GM19351 (cell line): ENCODE results near the gene GPER1.
"Not testable (repeated sequence)": the region's sequence is repeated elsewhere in the genome, so short reads cannot be mapped to it uniquely, and the experiment has no call there.

Experiments used
- ATAC-seq: cut with Tn5 transposase; IDR thresholded peaks from one replicate; pipeline ENCODE4 v1.9.1; 2021; ENCODE audit warnings: mild to moderate bottlenecking, moderate library complexity; ENCODE audit not compliant: unreplicated experiment

Gene GPER1

DNA sequence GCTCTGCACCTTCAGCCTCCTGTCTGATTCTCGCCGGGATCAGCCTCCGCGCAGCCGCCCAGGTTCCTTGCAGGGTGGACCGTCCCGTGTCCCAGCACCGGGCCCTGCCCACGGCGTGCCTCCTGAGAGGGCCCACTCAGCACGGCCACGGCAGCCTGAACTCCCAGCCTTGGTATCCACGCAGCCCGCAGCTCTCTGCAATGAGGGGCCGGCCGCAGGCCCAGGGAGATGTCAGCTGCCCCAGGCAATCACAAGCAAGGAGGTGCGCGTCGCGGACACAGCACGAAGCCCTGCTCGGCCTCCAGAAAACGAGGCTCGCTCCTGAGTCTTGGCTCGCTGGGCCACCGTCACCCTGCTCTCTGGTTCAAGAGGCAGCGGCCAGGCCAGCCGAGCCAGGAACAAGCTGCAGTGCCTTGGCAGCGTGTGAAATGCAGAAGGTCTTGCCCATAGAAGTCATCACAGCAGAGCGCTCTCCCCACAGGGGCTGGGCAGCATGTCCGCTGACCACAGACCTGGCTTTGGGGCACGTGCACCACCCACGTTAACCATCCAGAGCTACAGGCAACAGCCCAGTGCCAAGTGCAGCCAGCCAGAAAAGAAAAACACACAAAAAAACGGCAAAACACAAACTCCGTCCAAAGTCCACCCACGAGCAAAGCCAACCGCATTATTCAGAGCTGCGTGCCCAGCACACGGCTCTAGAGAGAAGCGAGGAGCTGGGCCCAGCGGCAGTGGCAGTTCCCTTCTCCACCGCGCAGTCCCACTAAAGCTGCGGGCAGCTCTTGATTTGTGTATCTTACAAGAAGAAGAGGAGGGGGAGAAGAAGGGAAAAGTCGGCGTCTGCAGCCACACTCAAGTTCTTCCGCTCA, 13.9 kb downstream of the GPER1 start:
- ATAC-seq = no peak

DNA sequence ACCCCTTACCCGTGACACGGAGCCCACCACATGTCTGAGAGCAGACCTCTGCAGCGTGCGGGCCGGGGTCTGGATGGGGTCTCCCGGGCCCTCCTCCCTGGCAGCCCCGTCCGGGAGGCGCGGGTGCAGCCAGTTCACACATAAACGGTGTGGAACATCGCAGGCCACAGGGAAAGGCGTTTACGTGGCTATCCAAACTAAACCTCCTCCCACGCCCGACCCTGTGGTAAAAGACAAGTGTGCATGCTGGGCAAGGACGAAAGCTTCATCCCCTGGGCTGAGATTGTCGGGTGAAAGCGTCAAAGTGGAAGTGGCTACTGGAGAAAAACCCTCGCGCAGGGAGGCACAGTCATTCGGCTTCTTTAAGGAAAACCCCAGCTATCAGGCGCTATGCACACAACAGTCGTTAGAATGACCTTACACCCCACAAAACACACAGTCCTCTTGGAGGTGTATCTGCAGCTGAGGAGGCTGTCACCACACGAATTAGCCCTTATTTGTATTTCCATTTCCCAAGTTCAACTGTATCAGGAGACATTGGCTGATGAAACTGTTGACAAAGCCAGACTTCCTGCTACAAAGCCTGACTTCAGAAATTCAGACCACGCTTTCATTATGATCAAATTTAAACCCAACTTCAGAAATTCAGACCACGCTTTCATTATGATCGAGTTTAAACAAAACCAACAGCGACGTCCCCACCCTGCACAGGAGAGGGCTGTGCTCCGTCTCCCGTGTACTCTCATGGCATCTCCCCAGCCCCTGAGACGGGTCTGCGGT, 15.3 kb downstream of the GPER1 start:
- peak; percentile 54 for ATAC-seq

DNA sequence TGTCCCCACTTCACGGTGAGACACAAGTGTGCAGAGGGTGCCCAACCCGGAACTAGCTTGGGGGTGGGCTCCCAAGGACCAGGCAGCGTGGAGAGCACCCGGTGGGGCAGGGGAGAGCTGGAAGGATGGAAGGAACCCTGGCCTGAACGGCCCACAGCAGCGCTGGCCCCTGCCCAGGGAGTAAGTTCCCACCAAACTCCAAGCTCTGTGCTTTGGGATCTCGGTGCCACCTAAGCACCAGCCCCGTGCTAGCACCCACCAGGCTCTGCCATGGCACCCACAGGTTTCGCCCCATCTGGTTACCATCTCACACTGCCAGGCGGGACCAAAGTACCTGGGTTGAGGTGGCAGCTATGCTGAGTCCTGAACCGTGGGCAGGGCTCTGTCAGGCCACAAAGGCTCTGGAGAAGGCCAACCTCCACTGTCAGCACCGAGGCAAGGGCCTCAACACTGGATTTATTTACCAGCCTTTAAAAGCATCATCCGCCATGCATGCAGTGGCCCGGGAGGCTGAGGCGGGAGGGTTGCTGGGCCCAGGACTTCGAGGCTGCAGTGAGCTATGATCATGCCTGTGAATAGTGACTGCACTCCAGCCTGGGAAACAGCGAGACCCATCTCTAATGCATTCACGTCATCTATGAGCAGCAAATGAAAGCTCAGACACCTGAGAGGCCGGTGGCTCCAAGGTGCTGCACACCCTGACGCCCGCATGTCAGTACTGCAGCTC, 16.0 kb downstream of the GPER1 start:
- peak; percentile 12 for ATAC-seq

DNA sequence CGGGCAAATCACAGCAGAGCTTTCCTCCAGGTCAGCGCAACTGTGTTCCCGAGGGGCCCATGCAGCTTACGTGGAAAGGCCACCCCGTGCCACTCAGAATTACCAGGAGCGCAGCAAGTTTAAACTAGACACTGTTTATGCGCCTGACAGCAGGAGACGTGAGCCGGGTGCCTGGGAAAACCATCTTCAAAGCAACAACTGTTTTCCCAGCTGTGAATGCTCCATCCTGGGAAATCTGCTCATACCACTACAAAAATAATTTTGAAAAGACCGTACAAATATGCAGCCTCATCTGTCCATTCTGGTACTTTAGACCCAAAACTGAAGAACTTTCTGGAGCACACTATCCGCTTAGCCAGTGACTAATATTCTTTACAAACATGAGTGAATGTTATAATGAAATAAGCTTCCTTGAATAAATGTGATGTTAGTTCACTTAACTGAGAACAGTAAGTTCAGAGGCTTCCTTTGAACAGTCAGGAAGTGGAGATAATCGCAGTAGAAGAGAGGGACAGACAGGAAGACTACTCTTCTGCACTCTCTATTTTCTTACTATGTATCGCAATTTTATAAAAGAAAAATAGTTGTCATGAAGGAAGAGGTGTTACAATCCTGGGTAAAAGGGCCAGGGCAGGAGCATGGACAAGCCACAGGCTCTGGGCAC, 16.7 kb downstream of the GPER1 start:
- no peak for ATAC-seq

DNA sequence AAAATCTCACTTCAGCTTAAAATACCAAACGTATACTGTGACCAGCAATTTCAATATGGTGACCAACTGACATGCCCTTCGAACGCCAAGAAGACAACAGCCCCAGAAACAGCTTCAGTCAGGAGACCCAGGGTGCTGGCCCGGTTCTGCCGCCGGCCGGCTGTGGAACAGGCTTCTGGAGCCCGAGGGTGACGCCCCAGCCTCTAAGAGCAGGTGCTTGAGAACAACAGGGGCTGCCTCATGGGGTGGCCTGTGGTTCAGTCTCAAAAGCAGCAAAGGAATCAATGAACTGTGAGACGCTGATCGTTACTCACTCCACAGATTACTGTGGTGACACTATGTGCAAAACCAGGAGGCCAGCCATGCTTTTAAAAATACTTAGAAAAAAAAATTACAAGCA, 17.3 kb downstream of the GPER1 start:
- ATAC-seq = peak; percentile 52

DNA sequence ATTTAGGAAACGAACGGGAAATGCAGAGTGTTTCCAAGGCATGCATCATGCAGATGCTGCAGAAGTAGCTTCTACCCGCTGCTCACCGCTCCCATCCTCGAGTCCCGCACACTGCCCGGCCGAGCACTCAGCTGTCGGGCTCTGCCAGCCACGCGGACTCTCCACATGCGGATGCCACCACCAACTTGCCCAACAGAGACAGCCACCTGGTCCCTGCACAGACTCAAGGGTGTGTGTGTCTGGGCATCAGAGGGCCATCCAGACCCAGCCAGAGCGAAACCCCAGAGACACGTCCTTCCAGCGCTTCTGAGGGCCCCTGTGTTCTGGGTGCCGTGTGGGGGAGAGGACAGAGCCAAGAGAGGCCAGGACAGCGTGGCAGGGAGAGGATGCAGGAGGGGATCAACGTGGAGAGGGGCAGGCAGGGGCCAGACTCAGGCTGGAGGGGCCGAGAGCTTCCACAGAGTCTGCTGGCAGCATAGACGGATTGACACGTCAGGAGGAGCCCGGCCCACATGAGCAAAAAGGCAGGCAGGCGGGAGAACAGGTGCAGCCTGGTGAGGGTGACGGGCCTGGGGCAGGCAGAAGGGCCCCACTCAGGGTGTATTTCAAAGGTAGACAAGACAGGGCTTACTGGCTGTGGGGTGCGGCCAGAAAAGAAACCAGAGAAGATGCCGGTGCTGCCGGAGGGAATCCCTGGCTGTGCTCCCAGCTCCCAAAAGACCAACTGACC, 18.3 kb downstream of the GPER1 start:
- no peak for ATAC-seq

DNA sequence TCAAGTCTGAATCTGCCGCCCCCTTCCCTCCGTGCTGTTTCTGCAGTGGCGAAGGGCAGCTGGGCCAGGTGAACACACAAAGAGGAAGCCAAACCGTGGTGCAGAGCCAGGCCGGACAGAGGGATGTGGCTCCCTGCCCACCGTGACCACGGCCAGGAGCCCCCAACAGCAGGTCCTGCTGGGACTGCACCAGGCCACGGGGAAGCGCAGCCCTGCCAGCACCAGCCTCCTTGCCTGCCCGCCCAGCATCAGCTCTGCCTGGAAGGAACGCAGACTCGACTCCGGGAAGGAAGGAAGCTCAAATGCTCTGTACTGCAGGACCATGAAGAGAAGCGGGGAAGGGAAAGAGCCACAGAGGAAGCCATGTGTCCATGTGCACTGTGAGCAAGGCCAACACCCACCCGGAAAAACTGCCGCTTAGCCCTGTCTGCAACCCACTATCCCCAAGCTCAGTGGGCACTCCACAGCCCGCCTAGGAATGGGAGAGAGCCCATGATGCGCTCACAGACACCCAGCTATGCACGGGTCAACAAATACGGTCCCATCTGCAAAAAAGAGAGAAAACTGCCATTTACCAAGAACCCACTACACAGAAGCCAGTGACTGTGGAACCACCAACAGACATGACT, 19.0 kb downstream of the GPER1 start:
- ATAC-seq = no peak

DNA sequence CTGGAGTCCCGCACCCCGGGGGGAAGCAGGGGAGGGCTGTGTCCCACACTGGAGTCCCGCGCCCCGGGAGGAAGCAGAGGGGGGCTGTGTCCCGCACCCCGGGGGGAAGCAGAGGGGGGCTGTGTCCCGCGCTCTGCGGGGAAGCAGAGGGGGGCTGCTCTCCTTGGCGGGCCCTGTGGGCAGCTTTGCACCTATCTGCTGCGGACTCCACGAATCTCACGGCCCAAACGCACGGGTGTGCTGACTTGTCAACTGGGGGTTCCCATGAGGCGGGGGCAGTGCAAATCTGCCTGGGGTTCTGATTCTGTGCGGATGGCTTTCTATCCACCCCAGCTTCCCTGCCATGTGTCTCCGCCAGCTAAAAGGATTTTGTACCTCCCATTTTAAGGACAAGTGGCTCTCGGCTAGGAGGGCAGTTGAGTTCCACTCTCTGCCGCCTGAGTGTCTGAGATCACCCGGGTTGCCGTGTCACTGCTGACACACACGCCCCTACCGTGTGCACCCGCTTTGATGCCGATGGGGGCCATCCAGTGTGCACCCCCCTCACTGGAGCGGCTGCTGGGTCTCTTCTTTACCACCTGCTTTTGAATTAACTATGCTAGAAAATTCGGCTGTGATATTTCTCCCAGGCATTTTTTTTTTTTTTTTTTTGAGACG, 20.5 kb downstream of the GPER1 start:
- ATAC-seq = no peak

DNA sequence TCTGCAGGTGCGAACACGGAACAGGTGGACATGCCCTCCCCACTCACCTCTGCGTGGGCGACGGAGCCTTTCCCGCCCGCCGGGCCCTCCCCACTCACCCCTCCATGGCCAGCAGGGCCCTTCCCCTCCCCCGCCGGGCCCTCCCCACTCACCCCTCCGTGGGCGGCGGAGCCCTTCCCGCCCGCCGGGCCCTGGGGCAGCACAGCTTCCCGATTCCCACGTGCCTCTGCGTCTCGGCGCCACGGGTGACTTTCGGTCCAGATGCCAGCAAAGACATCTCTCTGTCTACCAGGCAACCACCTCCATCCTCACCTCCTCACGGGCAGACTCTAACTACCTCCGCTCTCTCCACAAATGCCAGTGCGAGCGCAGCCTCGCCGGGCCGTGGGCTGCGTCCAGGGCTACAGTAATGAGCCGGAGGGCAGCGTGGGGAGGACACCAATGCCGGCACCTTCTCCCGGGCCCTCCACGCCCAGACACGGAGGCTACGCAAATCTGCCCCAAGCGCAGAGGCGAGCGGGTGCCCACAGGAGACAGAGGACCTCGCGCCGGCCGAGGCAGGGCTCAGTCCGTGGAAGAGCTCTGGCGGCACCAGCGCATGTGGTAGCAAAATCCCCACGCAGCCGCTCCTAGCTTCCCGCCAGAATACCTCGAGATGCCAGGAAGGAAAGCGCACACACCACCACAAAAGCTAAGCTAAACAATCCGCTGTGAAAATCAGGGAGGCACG, 21.8 kb downstream of the GPER1 start:
- ATAC-seq = no peak

DNA sequence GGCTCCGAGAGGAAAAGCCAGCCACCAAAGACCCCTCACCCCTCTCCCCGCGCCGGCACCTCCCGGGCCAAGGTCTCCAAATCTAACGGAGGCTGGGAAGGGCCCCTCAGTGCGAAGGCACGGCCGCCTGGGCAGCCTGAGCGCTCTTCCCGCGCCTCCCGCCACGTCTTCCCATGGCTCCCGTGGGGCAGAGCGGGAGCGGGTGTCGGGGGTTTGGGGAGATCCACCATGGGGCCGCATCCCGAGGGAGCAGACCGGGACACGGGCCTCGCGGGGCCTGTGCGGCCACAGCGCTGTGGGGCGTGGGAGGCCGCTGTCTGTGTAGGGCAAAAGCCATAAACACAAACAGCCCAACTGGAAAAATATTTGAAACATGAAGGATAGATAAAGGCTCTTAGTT, 22.4 kb downstream of the GPER1 start:
- no peak for ATAC-seq

DNA sequence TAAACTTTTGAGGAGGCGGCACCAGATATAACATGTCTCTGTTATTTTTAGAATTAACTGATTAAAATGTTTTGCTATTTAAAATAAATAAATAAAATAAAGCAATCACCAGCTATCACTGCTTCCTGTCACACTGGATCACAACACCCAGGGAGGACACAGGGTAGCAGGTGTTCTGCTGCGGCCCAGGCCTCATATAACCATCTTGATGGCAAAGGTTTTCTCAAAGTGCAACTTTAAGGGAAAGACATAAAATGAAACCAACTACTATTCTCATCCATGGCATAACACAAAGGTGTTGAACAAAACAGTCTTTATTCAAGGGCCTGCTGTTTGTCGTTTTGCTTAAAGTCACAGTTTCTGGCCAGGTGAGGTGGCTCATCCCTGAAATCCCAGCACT, 23.2 kb downstream of the GPER1 start:
- ATAC-seq = no peak

DNA sequence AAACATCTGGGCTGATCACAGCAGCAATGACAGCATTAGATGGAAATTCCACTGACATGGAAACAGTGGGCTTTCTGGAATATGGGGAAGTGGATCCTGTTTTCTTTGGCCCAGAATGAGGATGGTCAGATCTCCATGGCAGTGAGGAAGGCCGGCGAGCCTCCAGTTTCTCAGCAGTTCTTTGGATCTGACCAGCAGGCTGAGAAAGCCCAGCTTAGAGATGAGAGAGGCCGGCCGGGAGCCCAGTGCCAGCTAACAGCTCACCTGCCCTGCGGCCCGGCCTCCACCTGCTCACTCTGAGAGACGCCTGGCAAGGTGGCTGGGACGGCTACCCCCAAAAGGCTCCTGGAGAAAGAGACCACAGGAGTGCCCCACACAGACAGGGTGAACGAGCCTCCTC, 24.2 kb downstream of the GPER1 start:
- no peak for ATAC-seq

DNA sequence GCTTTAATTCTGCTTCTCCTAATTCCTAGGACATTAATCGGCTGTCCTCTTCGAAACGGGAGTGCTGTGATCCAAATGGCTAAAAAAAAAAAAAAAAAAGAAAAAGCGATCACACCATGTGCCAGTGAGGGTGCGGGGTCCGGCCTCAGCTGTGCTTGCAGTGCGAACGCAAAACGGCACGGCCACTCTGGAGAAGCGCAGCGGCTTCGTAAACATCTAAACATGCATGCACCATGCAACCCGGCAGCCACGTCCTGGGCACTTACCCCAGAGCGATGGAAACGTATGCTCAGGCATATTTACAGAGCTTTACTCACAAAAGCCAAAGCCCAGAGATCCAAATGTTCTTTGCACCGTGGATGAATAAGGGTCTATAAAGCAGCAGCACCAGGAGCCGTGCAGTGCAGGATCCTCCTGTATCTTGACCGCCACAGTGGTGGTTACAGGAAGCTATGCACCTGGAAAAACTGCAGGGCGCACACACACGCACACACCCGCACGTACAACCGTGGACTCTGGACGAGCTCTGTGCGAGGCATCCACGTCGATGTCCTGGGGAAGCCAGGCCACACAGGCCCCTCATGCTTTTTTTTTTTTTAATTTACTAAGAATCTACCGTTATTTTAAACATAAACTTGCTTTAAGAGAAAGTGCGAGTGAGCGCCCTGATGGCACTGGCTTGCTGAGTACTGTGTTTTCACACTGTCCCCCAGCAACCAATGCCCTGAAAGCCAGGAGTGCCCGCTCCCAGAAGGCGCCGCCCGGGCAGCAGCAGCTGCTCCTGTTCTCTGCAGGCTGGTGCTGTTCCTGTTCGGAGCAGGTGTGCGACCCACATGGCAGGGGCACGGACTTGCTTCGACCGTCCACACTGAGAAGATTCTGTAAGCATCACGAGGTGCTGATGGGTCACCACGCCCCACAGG, 25.0 kb downstream of the GPER1 start:
- no peak for ATAC-seq

DNA sequence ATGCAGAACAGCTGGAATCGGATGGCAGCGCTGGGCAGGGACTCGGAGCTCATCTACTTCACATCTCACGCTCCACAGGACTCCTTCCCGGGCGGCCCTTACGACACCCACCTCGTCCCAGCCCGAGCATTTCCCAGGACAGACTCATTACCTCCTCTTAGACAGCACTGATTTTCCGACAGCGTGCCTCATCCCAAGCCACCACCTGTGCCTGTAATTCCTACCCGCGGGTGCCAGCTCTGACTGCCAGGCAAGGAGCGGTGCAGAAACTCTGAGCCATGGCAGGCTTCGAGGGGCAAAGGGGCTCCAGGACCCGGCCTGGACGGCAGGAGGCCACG, 25.6 kb downstream of the GPER1 start:
- ATAC-seq = no peak

DNA sequence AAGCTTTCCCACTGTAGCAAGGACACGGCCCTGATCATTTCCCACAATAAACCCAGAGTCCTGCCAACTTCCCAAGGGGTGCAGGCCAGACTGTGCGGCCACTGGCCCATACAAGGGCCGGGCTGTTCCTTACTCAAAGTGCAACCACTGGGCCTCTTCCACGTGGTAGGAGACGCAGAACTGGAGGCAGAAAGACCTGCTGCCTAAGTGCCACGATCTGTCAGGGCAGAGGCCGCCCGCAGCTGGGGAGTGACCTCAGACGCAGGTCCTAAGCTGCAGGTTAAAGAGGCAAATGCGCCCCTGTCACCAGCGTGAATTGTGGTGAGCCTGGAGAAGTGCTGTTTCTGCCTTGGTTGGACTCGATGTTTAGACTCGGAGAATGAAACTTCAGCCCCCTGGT, 26.2 kb downstream of the GPER1 start:
- no peak for ATAC-seq

DNA sequence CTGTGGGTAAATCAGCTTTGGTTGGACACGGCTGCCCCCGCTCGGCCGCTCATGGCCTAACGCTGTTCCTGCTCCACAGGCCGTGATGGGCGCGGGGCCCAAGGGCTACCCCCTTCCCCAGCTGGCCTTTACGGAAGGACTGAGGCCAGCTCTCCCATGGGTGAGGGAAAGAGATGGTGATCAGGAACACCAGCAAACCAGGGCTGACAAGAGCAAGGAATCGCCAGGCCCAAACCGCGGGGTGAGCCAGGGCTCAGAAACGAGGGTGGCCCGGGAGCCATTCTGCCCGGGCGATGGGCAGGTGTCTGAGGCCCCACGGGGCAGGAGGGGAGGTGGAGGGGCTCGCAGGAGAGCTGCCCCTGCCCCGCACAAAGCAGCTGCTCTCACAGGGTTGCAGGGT, 26.6 kb downstream of the GPER1 start:
- no peak for ATAC-seq

DNA sequence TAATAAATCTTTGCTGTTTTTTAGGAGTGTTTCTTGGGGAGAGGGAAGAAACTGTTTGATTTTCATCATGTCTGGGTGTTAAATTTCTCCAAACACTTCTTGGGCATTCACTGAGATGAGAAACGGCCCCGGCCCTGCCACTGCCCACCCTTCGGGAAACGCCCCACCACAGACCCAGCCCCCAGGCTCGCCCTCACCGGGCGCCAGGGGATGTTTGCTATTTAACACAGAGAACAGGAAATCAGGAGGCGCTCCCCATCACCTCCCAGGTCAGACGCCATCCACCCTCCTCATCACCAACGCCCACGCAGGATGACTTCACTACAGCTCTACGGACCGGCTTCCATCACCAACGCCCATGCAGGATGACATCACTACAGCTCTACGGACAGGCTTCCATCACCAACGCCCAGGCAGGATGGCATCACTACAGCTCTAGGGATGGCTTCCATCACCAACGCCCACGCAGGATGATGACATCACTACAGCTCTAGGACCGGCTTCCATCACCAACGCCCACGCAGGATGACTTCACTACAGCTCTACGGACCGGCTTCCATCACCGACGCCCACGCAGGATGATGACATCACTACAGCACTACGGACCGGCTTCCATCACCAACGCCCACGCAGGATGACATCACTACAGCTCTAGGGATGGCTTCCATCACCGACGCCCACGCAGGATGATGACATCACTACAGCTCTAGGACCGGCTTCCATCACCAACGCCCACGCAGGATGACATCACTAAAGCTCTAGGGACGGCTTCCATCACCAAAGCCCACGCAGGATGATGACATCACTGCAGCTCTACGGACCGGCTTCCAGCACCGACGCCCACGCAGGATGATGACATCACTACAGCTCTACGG, 27.5 kb downstream of the GPER1 start:
- not testable (repeated sequence) for ATAC-seq
